ENCODE data around the gene ASPSCR1. TPM values are rescaled to one million over a fixed set of nuclear protein-coding genes. Genes with fewer than 3 reads are reported as not detected.

The ASPSCR1 gene
- total and polyA plus RNA-seq, 2 of the 13 experiments (the other 11 are each of a cell fraction or from before 2014, with no cell fraction given): 274 to 314 TPM

DNA sequence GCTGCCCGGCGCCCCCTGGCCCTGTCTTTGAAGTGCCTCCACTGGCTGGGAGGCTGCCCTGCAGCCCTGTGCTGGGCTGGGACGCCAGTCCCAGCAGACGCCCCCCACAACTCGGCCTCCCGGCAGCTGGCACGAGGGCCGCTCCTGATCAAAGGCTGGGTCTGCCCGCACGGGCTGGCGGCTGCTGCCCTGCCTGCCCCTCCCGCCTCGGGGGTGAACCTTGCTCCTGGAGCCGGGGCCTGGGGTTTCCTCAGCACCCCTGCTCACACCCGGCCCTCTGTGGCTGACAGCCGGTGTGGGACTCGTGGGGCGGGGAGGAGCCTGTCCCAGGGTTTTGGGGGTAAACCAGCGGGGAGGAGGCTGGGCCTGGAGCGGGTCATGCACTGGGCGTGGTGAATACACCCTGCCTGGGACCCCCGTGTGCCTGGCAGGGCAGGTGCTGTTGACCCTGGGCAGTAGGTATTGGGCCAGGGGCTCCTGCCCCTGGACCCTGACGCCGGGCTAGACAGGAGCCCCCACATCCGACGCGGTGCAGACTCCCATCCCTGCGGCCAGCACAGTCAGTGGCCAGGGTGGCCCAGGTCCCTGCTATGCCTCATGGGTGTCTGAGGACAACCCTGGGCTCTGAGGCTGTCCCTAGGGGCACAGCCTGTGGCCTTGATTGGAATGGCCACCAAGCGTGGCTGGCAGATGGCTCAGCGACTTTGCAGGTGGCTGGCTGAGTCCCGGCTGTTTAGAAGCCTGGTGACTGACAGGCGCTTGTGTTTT, 23.6 kb downstream of the ASPSCR1 start (continued):
- TF ChIP-seq HNF4G (IDR thresholded peaks at IDR 0.05; ENCODE audit: borderline replicate concordance, low read depth, low read length): peak; percentile 96
- TF ChIP-seq HNF4G (CRISPR knock-in tag; IDR thresholded peaks at IDR 0.05; ENCODE audit: borderline replicate concordance, low read depth): peak; percentile 95
- TF ChIP-seq ZNF749 (CRISPR knock-in tag; IDR thresholded peaks at IDR 0.05; ENCODE audit: borderline replicate concordance): peak; percentile 92; the same call in 1 of the 2 replicates
- peak; percentile 98 for TF ChIP-seq NCOA1 (CRISPR knock-in tag; IDR thresholded peaks at IDR 0.05)
- TF ChIP-seq, protein P1, sequence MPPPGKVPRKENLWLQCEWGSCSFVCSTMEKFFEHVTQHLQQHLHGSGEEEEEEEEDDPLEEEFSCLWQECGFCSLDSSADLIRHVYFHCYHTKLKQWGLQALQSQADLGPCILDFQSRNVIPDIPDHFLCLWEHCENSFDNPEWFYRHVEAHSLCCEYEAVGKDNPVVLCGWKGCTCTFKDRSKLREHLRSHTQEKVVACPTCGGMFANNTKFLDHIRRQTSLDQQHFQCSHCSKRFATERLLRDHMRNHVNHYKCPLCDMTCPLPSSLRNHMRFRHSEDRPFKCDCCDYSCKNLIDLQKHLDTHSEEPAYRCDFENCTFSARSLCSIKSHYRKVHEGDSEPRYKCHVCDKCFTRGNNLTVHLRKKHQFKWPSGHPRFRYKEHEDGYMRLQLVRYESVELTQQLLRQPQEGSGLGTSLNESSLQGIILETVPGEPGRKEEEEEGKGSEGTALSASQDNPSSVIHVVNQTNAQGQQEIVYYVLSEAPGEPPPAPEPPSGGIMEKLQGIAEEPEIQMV (CRISPR knock-in tag; IDR thresholded peaks at IDR 0.05; ENCODE audit: low read depth): no peak; the same call in 1 of the 2 replicates
- TF ChIP-seq, protein P2, sequence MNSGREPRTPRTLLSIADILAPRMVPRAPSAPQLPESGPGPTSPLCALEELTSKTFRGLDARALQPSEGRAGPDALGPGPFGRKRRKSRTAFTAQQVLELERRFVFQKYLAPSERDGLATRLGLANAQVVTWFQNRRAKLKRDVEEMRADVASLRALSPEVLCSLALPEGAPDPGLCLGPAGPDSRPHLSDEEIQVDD (CRISPR knock-in tag; IDR thresholded peaks at IDR 0.05; ENCODE audit: borderline replicate concordance): no peak
- TF ChIP-seq ZNF329 (CRISPR knock-in tag; IDR thresholded peaks at IDR 0.05; ENCODE audit: low read depth): peak; percentile 8; the same call in 1 of the 2 replicates
- peak; percentile 92 for TF ChIP-seq TBX3 (IDR thresholded peaks at IDR 0.05; ENCODE audit: borderline replicate concordance)
- TF ChIP-seq SP5 (CRISPR knock-in tag; IDR thresholded peaks at IDR 0.05; ENCODE audit: borderline replicate concordance, low read depth): peak; percentile 96
- TF ChIP-seq ETV5 (CRISPR knock-in tag; IDR thresholded peaks at IDR 0.05; ENCODE audit: borderline replicate concordance): peak; percentile 91
- TF ChIP-seq, protein P3, sequence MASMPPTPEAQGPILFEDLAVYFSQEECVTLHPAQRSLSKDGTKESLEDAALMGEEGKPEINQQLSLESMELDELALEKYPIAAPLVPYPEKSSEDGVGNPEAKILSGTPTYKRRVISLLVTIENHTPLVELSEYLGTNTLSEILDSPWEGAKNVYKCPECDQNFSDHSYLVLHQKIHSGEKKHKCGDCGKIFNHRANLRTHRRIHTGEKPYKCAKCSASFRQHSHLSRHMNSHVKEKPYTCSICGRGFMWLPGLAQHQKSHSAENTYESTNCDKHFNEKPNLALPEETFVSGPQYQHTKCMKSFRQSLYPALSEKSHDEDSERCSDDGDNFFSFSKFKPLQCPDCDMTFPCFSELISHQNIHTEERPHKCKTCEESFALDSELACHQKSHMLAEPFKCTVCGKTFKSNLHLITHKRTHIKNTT (CRISPR knock-in tag; IDR thresholded peaks at IDR 0.05): no peak
- TF ChIP-seq, protein P4, sequence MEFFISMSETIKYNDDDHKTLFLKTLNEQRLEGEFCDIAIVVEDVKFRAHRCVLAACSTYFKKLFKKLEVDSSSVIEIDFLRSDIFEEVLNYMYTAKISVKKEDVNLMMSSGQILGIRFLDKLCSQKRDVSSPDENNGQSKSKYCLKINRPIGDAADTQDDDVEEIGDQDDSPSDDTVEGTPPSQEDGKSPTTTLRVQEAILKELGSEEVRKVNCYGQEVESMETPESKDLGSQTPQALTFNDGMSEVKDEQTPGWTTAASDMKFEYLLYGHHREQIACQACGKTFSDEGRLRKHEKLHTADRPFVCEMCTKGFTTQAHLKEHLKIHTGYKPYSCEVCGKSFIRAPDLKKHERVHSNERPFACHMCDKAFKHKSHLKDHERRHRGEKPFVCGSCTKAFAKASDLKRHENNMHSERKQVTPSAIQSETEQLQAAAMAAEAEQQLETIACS (CRISPR knock-in tag; IDR thresholded peaks at IDR 0.05): no peak
- no peak for TF ChIP-seq ZNF703 (CRISPR knock-in tag; IDR thresholded peaks at IDR 0.05; ENCODE audit: borderline replicate concordance)
- TF ChIP-seq, protein P5, sequence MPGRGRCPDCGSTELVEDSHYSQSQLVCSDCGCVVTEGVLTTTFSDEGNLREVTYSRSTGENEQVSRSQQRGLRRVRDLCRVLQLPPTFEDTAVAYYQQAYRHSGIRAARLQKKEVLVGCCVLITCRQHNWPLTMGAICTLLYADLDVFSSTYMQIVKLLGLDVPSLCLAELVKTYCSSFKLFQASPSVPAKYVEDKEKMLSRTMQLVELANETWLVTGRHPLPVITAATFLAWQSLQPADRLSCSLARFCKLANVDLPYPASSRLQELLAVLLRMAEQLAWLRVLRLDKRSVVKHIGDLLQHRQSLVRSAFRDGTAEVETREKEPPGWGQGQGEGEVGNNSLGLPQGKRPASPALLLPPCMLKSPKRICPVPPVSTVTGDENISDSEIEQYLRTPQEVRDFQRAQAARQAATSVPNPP (CRISPR knock-in tag; IDR thresholded peaks at IDR 0.05): no peak
- no peak for TF ChIP-seq RFX5 (IDR thresholded peaks at IDR 0.05; ENCODE audit: low read depth, low read length)
- TF ChIP-seq, protein P6, sequence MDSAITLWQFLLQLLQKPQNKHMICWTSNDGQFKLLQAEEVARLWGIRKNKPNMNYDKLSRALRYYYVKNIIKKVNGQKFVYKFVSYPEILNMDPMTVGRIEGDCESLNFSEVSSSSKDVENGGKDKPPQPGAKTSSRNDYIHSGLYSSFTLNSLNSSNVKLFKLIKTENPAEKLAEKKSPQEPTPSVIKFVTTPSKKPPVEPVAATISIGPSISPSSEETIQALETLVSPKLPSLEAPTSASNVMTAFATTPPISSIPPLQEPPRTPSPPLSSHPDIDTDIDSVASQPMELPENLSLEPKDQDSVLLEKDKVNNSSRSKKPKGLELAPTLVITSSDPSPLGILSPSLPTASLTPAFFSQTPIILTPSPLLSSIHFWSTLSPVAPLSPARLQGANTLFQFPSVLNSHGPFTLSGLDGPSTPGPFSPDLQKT (CRISPR knock-in tag; IDR thresholded peaks at IDR 0.05; ENCODE audit: borderline replicate concordance): no peak
- TF ChIP-seq SYNCRIP (IDR thresholded peaks at IDR 0.05; ENCODE audit: insufficient read depth, low read depth, low read length): no peak
- TF ChIP-seq ZNF772 (CRISPR knock-in tag; IDR thresholded peaks at IDR 0.05): peak; percentile 19; the same call in 1 of the 2 replicates
- peak; percentile 80; the same call in 1 of the 2 replicates for TF ChIP-seq TSC22D2 (CRISPR knock-in tag; IDR thresholded peaks at IDR 0.05; ENCODE audit: borderline replicate concordance)
